Activated CD8-positive, alpha-beta memory T cell treated with anti-CD3 and anti-CD28 coated beads for 1 hour (primary cell): ENCODE data around the gene UNC93B1.

Source experiments
- DNase-seq, 2 donors: peaks; one replicate each; pipeline ENCODE4 v3.0.0-alpha.2; 2020; ENCODE audit warnings: low read depth in 1 of 2; ENCODE audit errors: extremely low read depth in 1 of 2

The UNC93B1 gene

DNA sequence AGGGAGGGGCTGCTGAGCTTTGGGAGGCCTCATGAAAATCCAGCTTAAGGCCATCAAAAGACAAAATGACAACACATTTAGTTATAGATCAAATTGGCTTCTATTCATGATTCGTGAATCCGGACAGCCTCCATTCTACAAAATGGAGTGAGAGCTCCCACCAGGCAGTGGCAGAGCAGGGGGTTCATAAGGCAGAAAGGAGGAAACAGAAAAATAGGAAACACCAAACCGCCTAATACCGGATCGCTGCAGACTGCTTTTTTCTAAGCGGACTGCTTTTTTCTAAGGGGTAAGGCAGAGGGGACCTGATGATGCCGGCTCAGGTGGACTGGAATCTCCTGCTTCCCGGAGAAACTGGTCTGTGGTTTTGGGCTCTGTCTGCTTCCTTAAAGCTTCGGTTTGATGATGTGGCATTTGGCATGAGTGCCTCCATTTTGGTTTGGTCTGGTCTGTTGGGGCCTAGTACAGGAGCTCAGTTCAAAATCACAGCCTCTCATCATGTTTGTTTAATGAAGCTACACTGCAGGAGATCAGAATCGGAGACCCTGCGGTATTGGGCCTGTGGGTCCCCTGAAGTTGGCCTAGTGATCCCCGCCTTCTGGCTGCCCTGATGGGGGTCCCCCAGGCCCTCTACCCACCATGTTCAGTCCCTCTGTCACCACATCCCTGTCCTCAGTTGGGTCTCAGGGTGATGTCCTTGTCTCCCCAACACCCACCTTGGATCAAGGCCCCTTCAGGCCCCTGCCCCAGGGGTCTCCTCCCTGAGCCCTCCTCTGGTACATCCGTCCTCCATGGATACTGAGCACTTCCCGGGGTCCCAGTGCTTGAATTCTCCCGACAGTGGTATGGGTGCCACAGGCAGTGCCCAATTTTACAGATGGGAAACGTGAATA, 7.4 kb upstream of the UNC93B1 start:
- DNase-seq: no peak

DNA sequence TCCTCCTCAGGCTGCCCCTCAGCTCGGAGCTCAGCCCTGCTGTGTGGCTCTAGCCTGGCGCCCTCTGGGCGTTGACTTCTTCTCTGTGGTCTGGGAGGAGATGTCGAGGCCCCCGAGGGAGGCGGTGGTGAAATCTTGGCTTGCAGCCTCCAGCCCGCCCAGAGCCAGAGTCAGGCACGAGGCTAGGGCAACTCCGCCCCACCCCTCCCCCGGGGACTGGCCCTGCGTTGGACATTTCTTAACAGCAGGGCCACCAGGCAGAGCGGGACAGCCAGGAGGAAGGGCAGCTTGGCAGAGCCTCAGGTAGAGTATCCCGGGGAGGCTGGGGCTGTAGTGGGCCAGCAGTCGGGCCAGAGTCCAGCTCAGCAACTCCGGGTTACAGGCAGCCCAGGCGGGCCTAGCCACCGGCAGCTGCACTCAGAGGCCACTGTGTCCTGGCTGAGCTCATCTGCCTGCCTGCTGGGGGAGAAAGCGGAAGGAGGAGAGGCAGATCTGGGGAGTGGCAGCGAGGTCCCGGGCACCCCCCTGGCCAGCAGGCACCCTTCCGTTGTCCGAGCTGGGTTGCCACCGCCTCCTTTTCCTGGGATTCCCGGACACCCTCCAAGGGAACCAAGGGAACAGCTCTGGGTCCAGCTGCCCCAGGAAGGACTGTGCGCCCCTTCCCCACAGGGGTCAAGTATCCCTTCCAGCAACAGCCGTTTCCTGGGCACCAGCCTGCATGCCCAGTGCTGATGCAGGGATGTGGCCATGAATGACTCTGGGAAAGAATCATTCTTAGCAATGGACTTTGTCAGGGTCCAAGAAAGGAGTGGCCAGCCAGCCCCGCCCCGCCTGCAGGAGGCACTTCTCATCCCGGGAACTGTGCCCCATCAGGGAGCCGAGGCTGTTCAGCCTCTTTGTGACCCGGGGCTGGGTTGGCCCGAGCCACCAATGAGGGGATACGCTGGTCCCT, 6.5 kb upstream of the UNC93B1 start, which contains the start of gene ALDH3B1:
Gene ALDH3B1 (plus strand): TSS at position 238 of the 952 bp plus-strand sequence. CDS start 4,971 bp downstream, outside the sequence.
- DNase-seq: no peak

GRCh38 chr11:68009391-68010089, 5.6 kb upstream of the UNC93B1 start:
- DNase-seq: no peak

GRCh38 chr11:68008381-68009337, 4.8 kb upstream of the UNC93B1 start:
- DNase-seq: no peak

DNA sequence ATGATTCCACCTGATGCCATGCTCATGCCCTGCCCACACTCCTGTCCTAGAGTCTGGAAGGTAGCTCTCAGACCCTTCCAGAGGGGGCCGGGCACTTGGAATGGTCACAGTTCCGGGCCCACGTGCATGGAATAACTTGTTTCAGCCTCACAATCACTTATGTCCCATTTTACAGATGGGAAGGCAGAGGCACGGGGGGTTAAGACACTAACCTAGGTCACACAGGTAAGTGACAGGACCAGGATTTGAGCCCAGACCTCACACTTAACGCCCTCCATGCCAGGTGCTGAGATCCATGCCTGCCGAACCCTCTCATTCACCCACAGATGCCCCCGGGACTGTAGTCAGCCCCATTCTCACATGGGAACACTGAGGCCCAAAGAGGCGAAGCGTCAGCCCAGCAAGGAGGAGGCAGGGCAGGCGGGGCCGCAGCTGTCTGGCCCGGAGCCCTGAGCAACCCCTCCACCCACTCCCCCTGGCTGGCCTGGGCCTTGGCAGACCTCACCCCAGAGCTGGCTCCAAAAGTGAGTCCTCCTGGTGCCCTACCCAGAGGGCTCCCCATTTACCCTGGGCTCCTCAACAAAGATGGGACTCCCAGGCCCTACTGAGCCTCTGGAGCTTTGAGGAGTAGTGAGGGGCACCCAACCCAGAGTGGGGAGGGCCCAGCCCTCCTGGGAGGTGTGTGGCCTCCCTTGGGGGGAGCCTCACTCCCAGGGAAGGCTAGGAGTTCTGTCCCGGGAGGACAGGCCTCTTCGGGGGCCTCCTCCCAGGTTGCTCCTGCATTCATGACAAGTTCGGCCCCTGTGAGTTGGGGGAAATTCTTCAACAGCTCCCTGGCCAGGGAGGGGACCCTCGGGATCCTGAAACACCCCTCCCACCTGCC, 3.8 kb upstream of the UNC93B1 start:
- no peak for DNase-seq

DNA sequence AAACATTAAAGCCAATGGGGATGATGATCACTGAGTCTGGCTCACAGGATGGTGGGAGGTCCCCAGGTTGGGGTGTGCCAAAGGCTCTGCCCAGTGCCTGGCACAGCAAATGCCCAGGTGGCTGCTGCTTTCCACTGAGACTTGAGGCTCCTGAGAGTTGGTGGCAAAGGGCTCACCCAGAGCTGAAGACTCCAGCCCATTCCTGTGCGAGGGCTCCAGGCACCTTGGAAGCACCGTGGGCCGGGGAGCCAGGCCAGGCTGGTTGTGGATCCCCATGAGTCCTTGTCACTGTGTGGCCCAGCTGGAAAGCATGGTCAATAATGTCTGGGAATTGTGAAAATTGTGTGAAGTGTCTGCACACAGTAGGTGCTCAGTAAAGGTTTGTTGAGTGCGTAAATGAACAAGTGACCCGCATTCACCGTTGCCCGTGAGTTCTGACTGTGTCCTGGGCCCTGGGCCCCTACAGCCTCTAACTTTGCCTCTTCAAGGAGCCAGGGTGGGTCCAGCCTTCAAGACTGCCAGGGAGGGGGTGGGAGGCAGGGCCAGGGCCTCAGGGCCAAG, 2.8 kb upstream of the UNC93B1 start:
- DNase-seq: no peak

GRCh38 chr11:68004551-68005335, 846 bp upstream of the UNC93B1 start:
- no peak for DNase-seq

- peak; percentile 25 to 31 for DNase-seq
Observed at GRCh38 chr11:68002938-68003845, 705 bp downstream of the UNC93B1 start.

- DNase-seq: no peak
Observed at GRCh38 chr11:68002575-68002937, 1.3 kb downstream of the UNC93B1 start.

DNA sequence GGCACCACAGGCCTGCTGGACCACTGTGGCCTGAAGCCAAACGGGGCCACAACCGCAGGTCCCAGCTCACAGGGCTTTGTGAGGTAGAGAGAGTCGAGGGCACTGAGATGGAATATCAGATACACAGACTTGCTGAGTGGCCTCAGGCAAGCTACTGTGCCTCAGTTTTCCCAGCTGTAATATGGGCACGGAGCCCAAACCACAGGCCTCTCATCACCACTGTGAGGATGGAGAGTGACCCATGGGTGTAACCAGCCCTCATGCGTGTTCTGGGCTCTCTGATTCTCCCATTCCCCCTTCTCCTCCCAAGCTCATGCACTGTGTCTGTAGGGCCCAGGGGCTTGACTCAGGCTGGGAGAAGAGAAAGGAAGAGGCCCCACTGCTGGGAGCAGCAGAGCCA, 4.2 kb downstream of the UNC93B1 start:
- no peak for DNase-seq

- DNase-seq: no peak
Observed at GRCh38 chr11:67999201-67999629, 4.7 kb downstream of the UNC93B1 start.

- no peak for DNase-seq
Observed at GRCh38 chr11:67998150-67999045, 5.5 kb downstream of the UNC93B1 start.

GRCh38 chr11:67997475-67997921, 6.4 kb downstream of the UNC93B1 start:
- DNase-seq: no peak

GRCh38 chr11:67996622-67997474, 7.0 kb downstream of the UNC93B1 start:
- no peak for DNase-seq

DNA sequence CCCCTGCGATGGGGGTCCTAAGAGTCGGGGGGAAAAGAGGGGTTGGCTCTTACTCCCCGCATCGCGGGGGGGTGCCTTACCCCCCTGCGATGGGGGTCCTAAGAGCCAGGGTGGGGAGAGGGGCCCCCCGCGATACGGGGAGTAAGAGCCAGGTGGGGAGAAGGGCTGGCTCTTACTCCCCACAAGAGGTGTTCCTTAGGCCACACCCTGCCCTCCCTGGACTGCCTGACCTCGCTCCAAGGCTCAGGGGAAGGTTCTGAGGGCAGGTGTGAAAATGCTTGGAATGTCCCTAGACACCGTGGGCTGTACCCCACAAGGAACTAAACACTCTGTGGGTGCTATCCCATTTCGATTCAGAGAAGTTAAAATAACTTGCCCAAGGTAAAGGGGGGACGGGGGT, 7.8 kb downstream of the UNC93B1 start:
- DNase-seq: no peak
